GM23248 (cell line): ENCODE data around the gene MSANTD1. TPM values are rescaled to one million over a fixed set of nuclear protein-coding genes. Genes with fewer than 3 reads are reported as not detected.

ENCODE experiments used
- DNase-seq: peaks from one replicate; pipeline ENCODE4 v3.0.0-alpha.2; 2015
- H2AFZ ChIP-seq: fragments of 200-600 bp; sonication (generic); 2 replicates; pipeline ENCODE4 v1.6.1; 2016; ENCODE audit warnings: antibody characterized with exemption
- H3F3A ChIP-seq: fragments of 200-600 bp; sonication (generic); 2 replicates; pipeline ENCODE4 v1.6.1; 2016; ENCODE audit warnings: mild to moderate bottlenecking, antibody characterized with exemption, mixed run types; ENCODE audit not compliant: insufficient read depth
- H3K27ac ChIP-seq: fragments of 200-600 bp; sonication (generic); 2 replicates; pipeline ENCODE4 v1.5.1; 2016; ENCODE audit warnings: mild to moderate bottlenecking
- H3K27me3 ChIP-seq: fragments of 200-600 bp; sonication (generic); replicated peaks from 2 replicates; pipeline ENCODE4 v1.6.1; 2016; ENCODE audit warnings: mild to moderate bottlenecking; ENCODE audit not compliant: insufficient read depth
- H3K36me3 ChIP-seq: fragments of 200-600 bp; sonication (generic); 2 replicates; pipeline ENCODE4 v1.6.1; 2016; ENCODE audit warnings: low read depth, mild to moderate bottlenecking
- H3K4me1 ChIP-seq: fragments of 200-600 bp; sonication (generic); 2 replicates; pipeline ENCODE4 v1.6.1; 2016; ENCODE audit warnings: mild to moderate bottlenecking; ENCODE audit not compliant: insufficient read depth
- H3K4me2 ChIP-seq: fragments of 200-600 bp; sonication (generic); one replicate; pipeline ENCODE4 v1.6.1; 2016; ENCODE audit warnings: mild to moderate bottlenecking; ENCODE audit not compliant: unreplicated experiment
- H3K4me3 ChIP-seq: fragments of 200-600 bp; sonication (generic); 2 replicates; pipeline ENCODE4 v1.5.1; 2016; ENCODE audit warnings: mild to moderate bottlenecking
- H3K79me2 ChIP-seq: fragments of 200-600 bp; sonication (generic); 2 replicates; pipeline ENCODE4 v1.6.1; 2016; ENCODE audit warnings: mild to moderate bottlenecking; ENCODE audit not compliant: insufficient read depth
- H3K9ac ChIP-seq: fragments of 200-600 bp; sonication (generic); 2 replicates; pipeline ENCODE4 v1.6.1; 2016; ENCODE audit warnings: mild to moderate bottlenecking
- H3K9me2 ChIP-seq: fragments of 200-600 bp; sonication (generic); 2 replicates; pipeline ENCODE4 v1.6.1; 2016; ENCODE audit warnings: mixed run types, mild to moderate bottlenecking, moderate library complexity; ENCODE audit not compliant: insufficient read depth
- H3K9me3 ChIP-seq: fragments of 200-600 bp; sonication (generic); one replicate; pipeline ENCODE4 v1.6.1; 2017; ENCODE audit warnings: low read depth
- H4K20me1 ChIP-seq: fragments of 200-600 bp; sonication (generic); 2 replicates; pipeline ENCODE4 v1.6.0; 2016; ENCODE audit not compliant: insufficient read depth
- EZH2 ChIP-seq: fragments of 200-600 bp; sonication (generic); IDR thresholded peaks from 2 replicates; pipeline ENCODE4 v1.6.1; 2018; ENCODE audit warnings: antibody characterized with exemption, mild to moderate bottlenecking; ENCODE audit not compliant: insufficient read depth, poor library complexity, severe bottlenecking
- EZH2phosphoT487 ChIP-seq: fragments of 200-600 bp; sonication (generic); IDR thresholded peaks from 2 replicates; pipeline ENCODE4 v1.6.1; 2018; ENCODE audit warnings: antibody characterized with exemption, moderate library complexity, mild to moderate bottlenecking, low read depth; ENCODE audit not compliant: insufficient read depth
- WGBS, 2 experiments: methylation state at CpG; one replicate each; pipeline ENCODE4 v1.1.6; 2015 to 2017; ENCODE audit warnings: low lambda C conversion rate in 2 of 2, low coverage in 1 of 2; ENCODE audit errors: missing lambda C conversion rate in 2 of 2; 5-methylcytosine and 5-hydroxymethylcytosine counted together
- in situ Hi-C: fragments of 300-500 bp; cut with MboI; formaldehyde crosslinking; loops from 2 replicates; pipeline ENCODE4 v1.15.0; 2020
- polyA plus RNA-seq: library from polyadenylated mRNA; unstranded; fragments of >200 nt; fragmentation: Nextera tagmentation; extraction: Ambion mirVana; gene quantifications from 2 replicates; pipeline ENCODE4 v1.2.1, GENCODE V29; 2016
- total RNA-seq: library from RNA; depleted of rRNA; stranded (reverse); fragments of >200 nt; shearing (Covaris generic); gene quantifications from 2 replicates; pipeline ENCODE4 v1.2.3, GENCODE V29; 2014

Gene MSANTD1
- total and polyA plus RNA-seq, 2 experiments from 2014 or later: not detected

DNA sequence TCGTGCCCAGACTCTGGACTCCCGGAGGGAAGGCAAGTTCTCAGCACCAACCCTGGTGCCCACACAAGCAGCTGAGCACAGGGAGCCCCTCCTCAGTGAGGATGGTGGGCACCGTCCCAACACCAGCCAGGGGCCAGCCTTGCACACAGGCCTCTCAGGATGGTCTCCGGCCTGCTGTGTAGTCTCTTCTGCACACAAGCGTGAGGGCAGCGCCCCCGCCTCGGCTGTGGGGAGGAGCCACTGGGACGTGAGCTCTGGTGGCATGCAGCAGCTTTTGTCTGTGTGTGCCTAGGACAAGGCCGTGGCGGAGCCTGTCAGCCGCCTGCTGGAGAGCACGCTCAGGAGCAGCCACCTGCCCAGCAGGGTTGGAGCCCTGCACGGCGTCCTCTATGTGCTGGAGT, 16.1 kb upstream of the MSANTD1 start:
- WGBS, 2 experiments: 91% methylated on average over 14 to 15 of the region's 15 CpGs
- no peak for DNase-seq

GRCh38 chr4:3233391-3234071, 15.4 kb upstream of the MSANTD1 start:
- DNase-seq: peak; percentile 38
- WGBS, 2 experiments: 83 to 86% methylated on average over 21 of the region's 21 CpGs

More for the DNA sequence above, 16.1 kb upstream of the MSANTD1 start:
- no peak overlapping the region for H3K4me2 ChIP-seq
- H2AFZ ChIP-seq: no peak overlapping the region
- H4K20me1 ChIP-seq: no peaks in the 10 kb centered on the region
- no peak overlapping the region for H3K4me3 ChIP-seq
- TF ChIP-seq EZH2phosphoT487: no peak
- H3K9ac ChIP-seq: no peak overlapping the region
- H3K27me3 ChIP-seq: no peaks in the 10 kb centered on the region
- peaks cover 4% of the 10 kb centered on the region; the same call in 1 of the 2 replicates for H3K36me3 ChIP-seq
- H3K4me1 ChIP-seq: no peaks in the 10 kb centered on the region
- H3K9me2 ChIP-seq: no peaks in the 10 kb centered on the region
- in situ Hi-C loops: no loop called here
- H3K27ac ChIP-seq: no peak overlapping the region
- no peaks in the 10 kb centered on the region for H3K79me2 ChIP-seq
- no peaks in the 10 kb centered on the region for H3K9me3 ChIP-seq
- H3F3A ChIP-seq: no peaks in the 10 kb centered on the region

DNA sequence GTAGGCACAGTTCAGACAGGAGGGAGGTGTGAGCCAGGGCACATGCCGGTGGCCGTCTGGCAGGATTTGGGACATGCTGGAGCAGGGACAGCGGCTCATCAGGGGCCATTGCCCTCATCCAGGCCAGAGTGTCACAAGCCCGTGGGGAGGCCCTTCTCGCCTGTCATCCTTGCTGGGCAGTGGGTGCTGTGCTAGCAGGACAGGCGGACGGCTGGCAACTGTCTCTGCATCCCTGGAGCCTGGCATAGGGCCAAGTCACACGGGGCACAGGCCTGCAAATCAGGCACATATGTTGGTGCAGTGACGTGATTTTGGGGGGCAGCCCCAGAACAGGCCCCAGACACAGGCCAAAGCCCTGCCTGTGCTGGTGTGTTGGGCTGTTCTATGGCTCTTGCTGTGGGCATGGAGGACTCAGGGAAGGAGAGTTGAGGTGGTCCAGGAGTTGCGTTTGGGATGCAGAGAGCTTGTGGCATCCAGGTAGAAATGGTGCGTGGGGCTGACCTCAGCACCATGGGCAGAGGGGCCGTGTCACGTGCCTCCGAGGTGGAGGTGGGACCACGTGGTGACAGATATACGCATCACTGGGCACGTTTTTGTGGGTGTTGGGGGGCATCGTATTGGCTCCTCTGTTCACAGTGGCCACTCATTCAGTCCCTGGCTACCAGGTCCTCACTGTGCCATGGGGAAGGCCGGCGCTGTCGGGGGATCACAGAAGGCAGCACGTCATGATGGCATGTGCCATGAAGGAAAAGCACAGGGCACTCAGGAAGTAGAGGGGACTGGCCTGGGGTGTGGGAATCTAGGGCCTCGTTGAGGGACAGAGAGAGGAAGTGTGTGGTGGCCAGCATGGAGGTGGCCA, 14.6 kb upstream of the MSANTD1 start:
- Histone ChIP-seq H3K9me3 (no peaks in the 10 kb centered on the region), H3K79me2 (no peaks in the 10 kb centered on the region), H2AFZ (no peak overlapping the region), H4K20me1 (no peaks in the 10 kb centered on the region), H3K4me2 (no peak overlapping the region), H3K36me3 (no peaks in the 10 kb centered on the region; the same call in 1 of the 2 replicates), H3K27me3 (no peaks in the 10 kb centered on the region), H3K4me3 (no peak overlapping the region), H3F3A (no peaks in the 10 kb centered on the region), H3K9me2 (no peaks in the 10 kb centered on the region), H3K27ac (no peak overlapping the region), H3K4me1 (no peaks in the 10 kb centered on the region), H3K9ac (no peak overlapping the region)
- no peak for TF ChIP-seq EZH2
- no peak for TF ChIP-seq EZH2phosphoT487
- in situ Hi-C loops: no loop called here
- no peak for DNase-seq
- WGBS, 2 experiments: 88 to 90% methylated on average over 18 to 23 of the region's 23 CpGs

More at GRCh38 chr4:3233391-3234071, 15.4 kb upstream of the MSANTD1 start:
- no peak overlapping the region for H2AFZ ChIP-seq
- no peak overlapping the region for H3K4me2 ChIP-seq
- H3K9me2 ChIP-seq: no peaks in the 10 kb centered on the region
- no peaks in the 10 kb centered on the region for H4K20me1 ChIP-seq
- H3K9me3 ChIP-seq: no peaks in the 10 kb centered on the region
- TF ChIP-seq EZH2 (no peak), EZH2phosphoT487 (no peak)
- peaks cover 4% of the 10 kb centered on the region; the same call in 1 of the 2 replicates for H3K36me3 ChIP-seq
- H3K79me2 ChIP-seq: no peaks in the 10 kb centered on the region
- H3K27me3 ChIP-seq: no peaks in the 10 kb centered on the region
- no peaks in the 10 kb centered on the region for H3K4me1 ChIP-seq
- H3K27ac ChIP-seq: no peak overlapping the region
- no peaks in the 10 kb centered on the region for H3F3A ChIP-seq
- no peak overlapping the region for H3K9ac ChIP-seq
- H3K4me3 ChIP-seq: no peak overlapping the region
- in situ Hi-C loops: no loop called here

DNA sequence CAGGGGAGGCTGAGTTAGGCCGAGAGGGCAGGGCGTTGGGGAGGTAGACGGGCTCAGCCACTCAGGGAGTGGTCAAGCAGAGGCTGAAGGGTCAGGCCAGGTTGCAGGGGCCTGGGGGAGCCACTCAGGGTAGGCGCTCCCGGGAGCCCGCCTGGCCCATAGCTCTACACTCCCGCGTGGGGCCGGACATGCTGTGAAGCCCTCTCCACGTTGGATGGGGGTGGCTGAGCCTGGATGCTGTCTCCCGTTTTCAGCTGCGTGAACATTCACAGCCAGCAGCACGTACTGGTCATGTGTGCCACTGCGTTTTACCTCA, 14.0 kb upstream of the MSANTD1 start:
- 90 to 95% methylated on average over 12 to 14 of the region's 14 CpGs for WGBS, 2 experiments
- no peaks in the 10 kb centered on the region for H3F3A ChIP-seq
- H2AFZ ChIP-seq: no peak overlapping the region
- in situ Hi-C loops: no loop called here
- no peaks in the 10 kb centered on the region for H3K9me2 ChIP-seq
- TF ChIP-seq EZH2phosphoT487: no peak
- no peak for TF ChIP-seq EZH2
- H3K36me3 ChIP-seq: no peaks in the 10 kb centered on the region; the same call in 1 of the 2 replicates
- DNase-seq: no peak
- no peaks in the 10 kb centered on the region for H4K20me1 ChIP-seq
- no peaks in the 10 kb centered on the region for H3K4me1 ChIP-seq
- H3K27me3 ChIP-seq: no peaks in the 10 kb centered on the region
- H3K9me3 ChIP-seq: no peaks in the 10 kb centered on the region
- no peak overlapping the region for H3K9ac ChIP-seq
- no peaks in the 10 kb centered on the region for H3K79me2 ChIP-seq
- no peak overlapping the region for H3K4me2 ChIP-seq
- no peak overlapping the region for H3K4me3 ChIP-seq
- no peak overlapping the region for H3K27ac ChIP-seq
